ENCODE data around the gene MAN1C1. TPM values are rescaled to one million over a fixed set of nuclear protein-coding genes. Genes with fewer than 3 reads are reported as not detected.
A peak's percentile ranks its signal among the peaks of the same experiment; 100 is the strongest.

The MAN1C1 gene
- total and polyA plus RNA-seq, 8 donors = 4.3 to 33.9 (median 6.1) TPM

- intact Hi-C loops (cut with DNase I; ENCODE audit: low total_unique reads) = loop anchor here (5.0 kb wide), 1 partner anchor 195 kb away; no protein-coding TSS in a partner anchor
- no peak for DNase-seq
- Histone ChIP-seq H3K4me3 (no peak overlapping the region), H3K9me3 (no peaks in the 10 kb centered on the region), H3K36me3 (peaks cover 28 to 75% (median 63%) of the 10 kb centered on the region in 4 donors), H3K4me1 (peaks cover 12 to 84% (median 60%) of the 10 kb centered on the region in 4 donors), H3K27ac (peak overlapping the region in 3 of 5 donors; percentile 33 to 53 (median 49)), H3K27me3 (no peaks in the 10 kb centered on the region)
- 81 to 87% (median 85%) methylated on average over 7 to 20 of the region's 20 CpGs for WGBS, 5 donors
- no peak for TF ChIP-seq CTCF (IDR thresholded peaks at IDR 0.05)
- TF ChIP-seq POLR2AphosphoS5 (IDR thresholded peaks at IDR 0.05) = no peak
- TF ChIP-seq POLR2A (IDR thresholded peaks at IDR 0.05) = no peak
- no peak for TF ChIP-seq EP300 (IDR thresholded peaks at IDR 0.05)
These were observed 191.1 kb downstream of the MAN1C1 start for GRCh38 chr1:25807480-25808390.

GRCh38 chr1:25808481-25809244 lies 192.1 kb downstream of the MAN1C1 start:
- TF ChIP-seq POLR2AphosphoS5 (IDR thresholded peaks at IDR 0.05) = no peak
- no peak for TF ChIP-seq POLR2A (IDR thresholded peaks at IDR 0.05)
- TF ChIP-seq EP300 (IDR thresholded peaks at IDR 0.05) = no peak
- no peak for TF ChIP-seq CTCF (IDR thresholded peaks at IDR 0.05)
- intact Hi-C loops (cut with DNase I; ENCODE audit: low total_unique reads) = loop anchor here (5.0 kb wide), 1 partner anchor 196 kb away; no protein-coding TSS in a partner anchor
- H3K9me3 ChIP-seq = no peaks in the 10 kb centered on the region
- 79 to 89% (median 87%) methylated on average over 15 to 34 of the region's 34 CpGs for WGBS, 5 donors
- H3K4me3 ChIP-seq = no peak overlapping the region
- H3K27me3 ChIP-seq = no peaks in the 10 kb centered on the region
- peak overlapping the region in 4 of 5 donors; percentile 2 to 49 (median 31) for H3K27ac ChIP-seq
- DNase-seq = no peak
- H3K4me1 ChIP-seq = peaks cover 12 to 75% (median 55%) of the 10 kb centered on the region in 4 donors
- H3K36me3 ChIP-seq = peaks cover 30 to 84% (median 72%) of the 10 kb centered on the region in 4 donors

GRCh38 chr1:25809283-25809926 lies 192.8 kb downstream of the MAN1C1 start:
- WGBS, 5 donors = 64 to 79% (median 71%) methylated on average over 18 of the region's 18 CpGs
- intact Hi-C loops (cut with DNase I; ENCODE audit: low total_unique reads) = loop anchor here (5.0 kb wide), 1 partner anchor 197 kb away; no protein-coding TSS in a partner anchor
- Histone ChIP-seq H3K36me3 (peaks cover 37 to 91% (median 79%) of the 10 kb centered on the region in 4 donors), H3K27ac (peak overlapping the region in 2 of 5 donors; percentile 26 to 36), H3K9me3 (no peaks in the 10 kb centered on the region), H3K4me3 (no peak overlapping the region), H3K27me3 (no peaks in the 10 kb centered on the region), H3K4me1 (peaks cover 12 to 68% (median 51%) of the 10 kb centered on the region in 4 donors)
- DNase-seq = peak in 1 of 2 donors; percentile 53
- TF ChIP-seq POLR2A (IDR thresholded peaks at IDR 0.05) (no peak), CTCF (IDR thresholded peaks at IDR 0.05) (no peak), POLR2AphosphoS5 (IDR thresholded peaks at IDR 0.05) (no peak), EP300 (IDR thresholded peaks at IDR 0.05) (no peak)
